Measurements from ENCODE around the gene MRPL24.

Gene MRPL24

GRCh38 chr1:156756355-156756754 lies 15.5 kb upstream of the MRPL24 start:
- Mint-ChIP-seq H3K4me1 (peaks cover 29% of the 10 kb centered on the region), H3K4me3 (no peak overlapping the region), H3K9me3 (no peaks in the 10 kb centered on the region), H3K36me3 (ENCODE audit: low read depth) (peaks cover 4% of the 10 kb centered on the region), H3K27me3 (ENCODE audit: low read depth) (no peaks in the 10 kb centered on the region), H3K27ac (no peak overlapping the region)
- no peak for TF ChIP-seq CTCF (IDR thresholded peaks at IDR 0.05; ENCODE audit: unreplicated experiment in 3 of 3)

- H3K4me1 Mint-ChIP-seq: peaks cover 31% of the 10 kb centered on the region
- H3K36me3 Mint-ChIP-seq (ENCODE audit: low read depth): peaks cover 4% of the 10 kb centered on the region
- H3K9me3 Mint-ChIP-seq: no peaks in the 10 kb centered on the region
- peak overlapping the region in 1 of 3 experiments; percentile 37 for H3K27ac Mint-ChIP-seq
- no peaks in the 10 kb centered on the region for H3K27me3 Mint-ChIP-seq (ENCODE audit: low read depth)
- TF ChIP-seq CTCF (IDR thresholded peaks at IDR 0.05; ENCODE audit: unreplicated experiment in 3 of 3): no peak
- H3K4me3 Mint-ChIP-seq: peak overlapping the region in 1 of 3 experiments; percentile 41
These were observed 14.7 kb upstream of the MRPL24 start for GRCh38 chr1:156755527-156755950.

GRCh38 chr1:156754219-156754618 lies 13.3 kb upstream of the MRPL24 start:
- Mint-ChIP-seq H3K27ac (peak overlapping the region in 1 of 3 experiments; percentile 60), H3K27me3 (ENCODE audit: low read depth) (no peaks in the 10 kb centered on the region), H3K36me3 (ENCODE audit: low read depth) (peaks cover 2% of the 10 kb centered on the region), H3K4me1 (peaks cover 41% of the 10 kb centered on the region), H3K4me3 (peak overlapping the region; percentile 57 to 96 (median 78)), H3K9me3 (no peaks in the 10 kb centered on the region)
- TF ChIP-seq CTCF (IDR thresholded peaks at IDR 0.05; ENCODE audit: unreplicated experiment in 3 of 3): no peak

- H3K9me3 Mint-ChIP-seq: no peaks in the 10 kb centered on the region
- no peaks in the 10 kb centered on the region for H3K36me3 Mint-ChIP-seq (ENCODE audit: low read depth)
- H3K4me1 Mint-ChIP-seq: peaks cover 53% of the 10 kb centered on the region
- H3K27me3 Mint-ChIP-seq (ENCODE audit: low read depth): no peaks in the 10 kb centered on the region
- H3K4me3 Mint-ChIP-seq: peak overlapping the region; percentile 96 to 98 (median 97)
- no peak for TF ChIP-seq CTCF (IDR thresholded peaks at IDR 0.05; ENCODE audit: unreplicated experiment in 3 of 3)
- peak overlapping the region; percentile 92 to 97 (median 95) for H3K27ac Mint-ChIP-seq
These were observed 12.1 kb upstream of the MRPL24 start for GRCh38 chr1:156752843-156753482.

- Mint-ChIP-seq H3K36me3 (ENCODE audit: low read depth) (no peaks in the 10 kb centered on the region), H3K4me1 (peaks cover 61% of the 10 kb centered on the region), H3K4me3 (peak overlapping the region; percentile 96 to 98 (median 97)), H3K27me3 (ENCODE audit: low read depth) (no peaks in the 10 kb centered on the region), H3K9me3 (no peaks in the 10 kb centered on the region), H3K27ac (peak overlapping the region; percentile 92 to 97 (median 95))
- no peak for TF ChIP-seq CTCF (IDR thresholded peaks at IDR 0.05; ENCODE audit: unreplicated experiment in 3 of 3)
These were observed 11.0 kb upstream of the MRPL24 start for GRCh38 chr1:156751757-156752481.
